GM19025 (cell line): ENCODE measurements around the gene FLT4.

Source experiments
- ATAC-seq: cut with Tn5 transposase; IDR thresholded peaks from one replicate; pipeline ENCODE4 v1.9.1; 2021; ENCODE audit warnings: mild to moderate bottlenecking, low read depth, moderate library complexity; ENCODE audit not compliant: unreplicated experiment

FLT4 gene

GRCh38 chr5:180643191-180643851 lies 6.1 kb downstream of the FLT4 start:
- no peak for ATAC-seq

DNA sequence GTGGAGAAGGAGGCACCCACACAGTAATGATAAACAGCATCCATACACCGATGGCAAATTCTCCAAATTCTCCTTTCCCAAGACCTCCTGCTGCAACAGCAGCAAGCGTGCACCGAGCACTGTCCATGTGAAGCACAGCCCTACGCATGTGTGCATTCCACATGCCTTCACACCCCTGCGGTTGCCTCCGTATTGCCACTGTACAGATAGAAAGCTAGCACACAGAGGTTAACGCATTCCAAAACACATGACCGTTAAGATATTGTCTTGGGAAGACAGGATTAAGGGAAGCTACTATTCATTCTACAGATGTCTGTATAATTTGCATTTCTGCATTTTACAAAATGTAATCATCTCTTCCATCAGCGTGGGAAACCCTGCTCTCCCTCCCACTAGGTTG lies 6.6 kb downstream of the FLT4 start:
- no peak for ATAC-seq

DNA sequence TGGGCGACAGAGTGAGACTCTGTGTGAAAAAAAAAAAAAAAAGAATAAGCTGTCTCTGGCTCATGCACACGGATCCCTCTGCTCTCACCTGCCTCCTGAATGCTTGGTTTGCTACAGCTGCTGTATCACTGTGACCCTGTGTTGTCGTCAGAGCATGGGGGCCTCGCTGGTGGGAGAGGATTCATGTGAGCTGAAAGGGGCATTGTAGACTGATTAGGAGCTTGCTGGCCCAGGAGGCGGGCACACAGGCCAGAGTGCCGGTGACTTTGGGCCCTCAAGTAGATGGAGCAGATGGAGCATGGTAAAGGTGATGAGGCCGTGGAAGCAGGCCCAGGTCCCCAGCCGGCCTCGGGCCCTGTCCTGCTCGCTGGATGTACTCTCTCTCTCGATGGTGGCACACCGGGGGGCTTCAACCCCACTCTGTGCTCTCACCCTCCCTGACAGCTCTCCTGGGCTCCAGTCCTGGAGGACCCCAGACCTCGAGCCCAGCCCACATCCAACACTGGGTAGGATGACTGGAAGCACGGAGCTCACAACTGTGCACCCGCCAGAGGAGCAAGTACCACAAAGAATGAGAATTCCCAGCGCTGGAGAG lies 7.1 kb downstream of the FLT4 start:
- no peak for ATAC-seq

GRCh38 chr5:180641566-180641900 lies 7.9 kb downstream of the FLT4 start:
- ATAC-seq, result no peak

GRCh38 chr5:180640861-180641565 lies 8.4 kb downstream of the FLT4 start:
- no peak for ATAC-seq

- no peak for ATAC-seq
These were observed 8.9 kb downstream of the FLT4 start for GRCh38 chr5:180640611-180640860.

- ATAC-seq, result no peak
These were observed 9.4 kb downstream of the FLT4 start for GRCh38 chr5:180639741-180640610.

DNA sequence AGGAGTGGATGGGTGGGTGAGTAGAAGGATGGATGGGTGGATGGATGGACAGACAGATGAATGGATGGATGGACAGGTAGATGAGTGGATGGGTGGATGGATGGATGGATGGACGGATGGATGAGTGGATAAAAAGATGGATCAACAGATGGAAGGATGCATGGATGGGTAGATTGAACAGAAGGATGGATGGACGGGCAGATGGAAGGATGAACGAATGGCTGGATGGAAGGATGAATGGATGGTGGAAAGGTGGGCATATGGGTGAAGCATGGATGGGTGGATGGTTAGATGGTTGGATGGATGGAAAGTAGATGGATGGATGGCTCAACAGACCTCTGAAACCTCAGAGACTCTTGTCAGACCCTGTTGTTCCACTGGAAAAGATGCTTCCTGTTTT lies 10.1 kb downstream of the FLT4 start:
- ATAC-seq, result no peak

DNA sequence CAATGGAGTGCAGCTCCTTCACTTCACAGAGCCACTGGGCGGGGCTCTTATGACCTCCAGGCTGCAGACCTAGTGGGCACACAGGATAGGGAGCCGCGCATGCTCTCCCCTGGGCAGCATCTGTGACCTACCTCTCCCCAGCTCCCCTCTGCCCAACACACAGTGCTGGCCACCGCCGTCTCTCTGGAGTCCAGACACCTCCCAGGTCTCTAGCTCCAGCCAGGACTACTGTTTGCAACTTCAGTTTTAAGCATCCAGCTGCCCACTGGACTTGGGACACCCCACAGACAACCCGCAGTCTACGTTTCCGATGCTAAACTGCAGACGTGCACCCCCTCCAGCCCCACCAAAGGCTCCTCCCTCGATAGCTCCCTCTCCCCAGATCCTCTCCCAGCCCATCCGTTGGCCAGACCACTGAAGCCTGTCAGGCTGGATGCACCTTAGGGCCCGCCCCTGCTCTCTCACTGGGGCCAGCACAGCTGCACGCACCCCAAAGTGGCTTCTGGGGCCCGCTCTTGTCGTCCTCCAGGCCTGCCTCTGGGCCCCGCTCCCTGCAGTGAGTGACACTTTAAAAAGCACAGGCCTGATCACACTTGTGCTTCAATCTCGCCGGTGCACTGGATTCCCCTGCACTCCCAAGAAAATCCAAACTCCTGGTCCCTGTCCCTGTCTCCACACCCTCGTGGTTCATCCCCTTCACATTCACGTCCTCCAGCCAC lies 11.3 kb downstream of the FLT4 start:
- ATAC-seq, result no peak

GRCh38 chr5:180636403-180637075 lies 12.9 kb downstream of the FLT4 start:
- ATAC-seq, result no peak

- ATAC-seq, result no peak
These were observed 13.4 kb downstream of the FLT4 start for GRCh38 chr5:180636016-180636402.

GRCh38 chr5:180633283-180634177 lies 15.9 kb downstream of the FLT4 start:
- no peak for ATAC-seq

DNA sequence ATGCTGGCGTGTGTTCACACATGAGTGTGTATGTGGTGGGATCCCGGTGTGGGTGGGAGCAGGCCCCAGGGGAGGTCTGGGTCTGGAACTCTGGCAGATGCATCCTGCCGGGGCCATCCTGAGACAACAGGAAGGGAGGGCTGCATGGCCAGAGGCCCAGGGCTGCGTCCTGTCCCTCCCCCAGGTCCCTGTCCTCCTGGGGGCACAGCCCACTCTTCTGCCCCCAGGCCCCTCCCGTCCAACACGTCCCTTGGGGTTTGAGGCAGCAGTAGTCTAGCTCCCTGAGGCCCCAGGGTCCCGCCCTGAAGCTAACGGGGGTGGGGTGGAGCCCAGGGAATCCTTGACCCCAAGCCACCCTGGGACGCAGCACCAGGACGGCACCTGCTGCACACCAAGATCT lies 16.6 kb downstream of the FLT4 start:
- no peak for ATAC-seq

DNA sequence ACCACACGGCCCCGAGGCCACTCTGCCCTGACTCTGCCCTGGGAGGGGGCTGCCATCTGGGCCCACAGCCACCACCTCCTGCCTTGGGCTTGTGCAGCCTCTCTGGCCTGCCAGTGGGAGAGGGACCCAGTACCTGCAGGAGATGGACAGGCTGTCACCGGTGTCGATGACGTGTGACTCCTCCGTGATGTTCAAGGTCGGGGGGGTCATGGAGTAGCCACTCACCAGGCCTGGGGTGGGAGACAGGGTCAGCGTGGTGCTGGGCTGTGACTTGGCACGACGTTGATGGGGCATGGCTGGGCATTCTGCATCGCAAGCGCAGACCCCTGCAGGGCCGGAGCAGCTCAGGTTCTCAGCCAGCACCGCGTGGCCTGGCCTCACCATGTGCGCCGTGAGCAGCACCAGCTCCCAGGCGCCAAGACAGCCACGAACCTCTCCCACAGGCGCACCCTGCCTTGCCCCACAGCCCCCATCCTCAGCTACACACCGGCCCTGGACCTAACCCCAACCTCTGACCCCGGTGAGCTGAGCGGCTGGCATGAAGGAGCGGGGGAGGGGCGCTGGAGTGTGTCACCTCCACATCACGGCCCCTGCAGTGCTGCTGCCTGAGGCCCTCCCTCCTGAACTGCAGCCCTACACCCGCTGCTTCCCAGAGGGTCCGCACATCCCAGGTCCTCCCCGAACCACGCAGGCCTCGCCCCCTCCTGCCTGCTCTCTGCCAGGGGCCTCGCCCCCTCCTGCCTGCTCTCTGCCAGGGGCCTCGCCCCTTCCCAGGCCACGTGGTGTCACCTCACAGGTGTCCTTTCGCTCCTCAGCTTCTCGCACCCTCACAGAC lies 17.6 kb downstream of the FLT4 start:
- ATAC-seq, result no peak

DNA sequence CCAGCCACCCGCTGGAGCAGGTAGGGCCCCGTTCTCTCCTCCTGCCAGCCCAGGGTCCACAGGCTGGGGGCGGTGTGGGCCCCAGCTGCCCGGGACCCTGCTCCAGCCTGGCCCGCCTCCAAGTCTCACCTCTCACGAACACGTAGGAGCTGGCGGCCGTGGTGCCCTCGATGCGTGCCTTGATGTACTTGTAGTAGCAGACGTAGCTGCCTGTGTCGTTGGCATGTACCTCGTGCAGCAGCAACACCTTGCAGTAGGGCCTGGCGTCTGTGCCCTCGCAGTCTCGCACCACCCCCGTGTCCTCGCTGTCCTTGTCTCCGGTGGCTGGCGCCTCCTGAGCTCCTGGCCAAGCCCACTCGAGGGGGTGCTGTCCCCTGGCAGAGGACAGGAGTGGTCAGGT lies 19.0 kb downstream of the FLT4 start:
- no peak for ATAC-seq

- ATAC-seq, result no peak
These were observed 19.5 kb downstream of the FLT4 start for GRCh38 chr5:180629831-180630382.

GRCh38 chr5:180628827-180629750 lies 20.3 kb downstream of the FLT4 start:
- ATAC-seq, result no peak
